Measurements from ENCODE around the gene GRAP.

- no peak for TF ChIP-seq CHD1 (IDR thresholded peaks at IDR 0.05; ENCODE audit: low read depth, low read length)
- no peak for TF ChIP-seq SMC3 (IDR thresholded peaks at IDR 0.05; ENCODE audit: borderline replicate concordance, low read length)
- no peak for TF ChIP-seq RFX5 (IDR thresholded peaks at IDR 0.05; ENCODE audit: low read depth, low read length)
- no peak for TF ChIP-seq ESRRA (IDR thresholded peaks at IDR 0.05; ENCODE audit: low read length)
- no peak for TF ChIP-seq CTCF (IDR thresholded peaks at IDR 0.05 in 2 of 3, conservative IDR thresholded peaks at IDR 0.05 in 1 of 3; ENCODE audit: control insufficient read depth in 2 of 3, extremely low read depth in 1 of 3, insufficient read depth in 1 of 3, low read depth in 3 of 3, low read length in 3 of 3)
Observed at GRCh38 chr17:18974407-18975149, 72.2 kb downstream of the GRAP start.
